Upper lobe of left lung (tissue), 4 donors: ENCODE data around the gene ALDH1A1.

ENCODE experiments used
- EP300 ChIP-seq, 4 donors: sonication (generic); formaldehyde crosslinking; IDR thresholded peaks; one replicate each; pipeline ENCODE4 v1.5.1; 2017; ENCODE audit warnings: antibody characterized with exemption in 4 of 4, control low read depth in 2 of 4
- POLR2AphosphoS5 ChIP-seq, 2 donors: sonication (generic); formaldehyde crosslinking; IDR thresholded peaks; one replicate each; pipeline ENCODE4 v1.5.1; 2017; ENCODE audit warnings: antibody characterized with exemption in 2 of 2

- no peak for TF ChIP-seq POLR2AphosphoS5 (IDR thresholded peaks at IDR 0.05)
- TF ChIP-seq EP300 (IDR thresholded peaks at IDR 0.05), result no peak
Observed at GRCh38 chr9:72888067-72888466, 64.8 kb downstream of the ALDH1A1 start.
